Dermis microvascular lymphatic vessel endothelial cell (primary cell): Measurements from ENCODE around the gene CCDC88C. TPM values are rescaled to one million over a fixed set of nuclear protein-coding genes. Genes with fewer than 3 reads are reported as not detected.

Source experiments
- DNase-seq, 2 donors: peaks; one replicate each; pipeline versions ENCODE4 v3.0.0 to v3.0.0-alpha.2; 2010; ENCODE audit warnings: low read depth in 2 of 2
- total RNA-seq: library from RNA; depleted of rRNA; stranded (reverse); fragments of >200 nt; gene quantifications from 2 replicates; pipeline ENCODE4 v1.2.1, GENCODE V29; 2014

Gene CCDC88C
- total RNA-seq, 1 donor from 2014 or later, result 12.8 TPM

DNA sequence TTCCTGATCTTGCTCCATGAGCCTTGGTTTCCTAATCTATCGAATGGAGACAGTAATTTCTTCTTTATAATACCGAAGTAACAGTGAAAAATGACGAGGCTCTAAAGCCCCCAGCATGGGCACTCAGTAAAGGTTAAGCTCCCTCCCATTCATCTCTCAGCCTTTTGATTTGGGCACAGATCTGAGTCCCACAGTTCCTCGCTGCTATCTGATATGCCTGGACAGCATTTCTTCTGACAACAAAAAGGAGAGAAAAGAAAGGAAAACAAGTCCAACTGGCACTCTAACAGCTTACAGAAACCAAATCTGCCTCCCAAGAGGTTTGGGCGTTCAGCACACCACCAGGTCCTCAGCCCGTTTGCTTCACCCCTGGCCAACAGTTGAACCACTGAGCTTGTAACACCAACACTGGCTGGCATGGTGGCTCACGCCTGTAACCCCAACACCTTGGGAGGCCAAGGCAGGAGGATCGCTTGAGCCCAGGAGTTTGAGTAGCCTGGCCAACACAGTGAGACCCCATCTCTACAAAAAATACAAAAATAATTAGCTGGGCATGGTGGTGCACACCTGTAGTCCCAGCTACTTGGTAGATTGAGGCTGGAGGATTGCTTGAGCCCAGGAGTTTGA lies 19.5 kb downstream of the CCDC88C start:
- DNase-seq, result no peak

DNA sequence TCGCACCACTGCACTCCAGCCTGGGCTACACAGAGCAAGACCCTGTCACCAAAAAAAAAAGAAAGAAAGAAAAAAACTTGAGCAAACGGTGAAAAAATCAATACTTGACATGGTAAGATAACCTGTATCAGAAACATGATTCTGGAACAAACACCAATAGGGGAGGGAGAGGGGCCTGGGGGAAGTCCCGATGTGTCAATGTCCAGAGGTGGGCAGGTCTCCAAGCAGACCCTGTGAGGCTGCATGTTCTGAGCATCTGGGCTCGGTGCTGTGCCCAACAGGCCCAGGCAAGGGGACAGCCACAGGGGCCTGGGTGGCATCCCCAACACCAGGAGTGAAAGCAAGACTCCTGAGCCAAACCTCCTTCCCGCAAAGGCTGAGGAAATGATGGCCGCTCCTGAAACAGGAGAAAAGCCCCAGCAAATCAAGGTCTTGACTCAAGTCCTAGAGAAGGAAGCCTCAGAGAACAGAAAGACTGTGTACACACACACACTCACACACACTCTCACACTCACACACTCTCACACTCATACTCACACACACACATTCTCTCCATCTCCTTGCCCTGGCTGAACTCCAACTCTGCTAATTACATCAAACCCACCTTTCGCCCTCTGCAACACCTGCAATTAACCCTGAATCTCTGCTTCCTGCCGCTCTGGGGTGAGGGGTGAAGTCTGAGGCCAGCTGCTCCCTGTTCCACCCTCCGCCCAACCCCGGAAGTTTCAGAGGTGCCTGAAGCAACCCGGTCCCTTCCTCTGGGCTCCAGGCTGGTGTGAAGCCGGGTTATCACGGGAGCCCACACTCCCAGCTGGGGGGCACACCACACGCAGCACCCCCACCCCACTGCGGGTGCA lies 20.4 kb downstream of the CCDC88C start:
- peak in 1 of 2 donors; percentile 12 for DNase-seq

DNA sequence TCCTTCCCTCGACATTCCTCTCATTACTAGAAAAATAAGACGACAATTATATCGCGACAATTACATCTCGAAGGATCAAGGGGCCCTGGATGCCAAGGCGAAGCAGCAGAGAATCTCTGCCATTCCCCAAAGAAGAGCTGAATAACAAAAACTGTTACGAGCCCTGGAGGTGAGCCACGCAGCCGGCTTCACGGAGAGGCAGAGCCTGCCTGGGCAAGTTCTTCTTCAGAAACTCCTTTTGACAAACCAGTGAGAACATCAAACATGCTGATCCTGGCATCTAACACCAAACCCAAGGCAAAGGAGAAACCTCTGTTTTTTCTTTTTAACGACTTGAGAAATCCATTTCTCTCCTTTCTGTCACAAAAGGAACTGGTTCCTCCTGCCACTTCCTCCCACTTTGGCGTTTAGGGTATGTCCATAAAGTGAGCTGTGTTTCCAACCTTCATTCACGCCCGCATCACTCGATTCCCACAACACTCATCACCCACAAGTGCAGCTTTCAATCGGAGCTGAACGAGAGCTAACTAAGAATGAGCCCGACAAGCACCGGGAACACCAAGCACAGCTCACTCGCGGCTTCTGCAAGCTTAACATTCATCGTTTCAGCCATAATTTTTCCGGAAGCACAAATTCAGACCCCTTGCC lies 21.5 kb downstream of the CCDC88C start:
- DNase-seq, result no peak

DNA sequence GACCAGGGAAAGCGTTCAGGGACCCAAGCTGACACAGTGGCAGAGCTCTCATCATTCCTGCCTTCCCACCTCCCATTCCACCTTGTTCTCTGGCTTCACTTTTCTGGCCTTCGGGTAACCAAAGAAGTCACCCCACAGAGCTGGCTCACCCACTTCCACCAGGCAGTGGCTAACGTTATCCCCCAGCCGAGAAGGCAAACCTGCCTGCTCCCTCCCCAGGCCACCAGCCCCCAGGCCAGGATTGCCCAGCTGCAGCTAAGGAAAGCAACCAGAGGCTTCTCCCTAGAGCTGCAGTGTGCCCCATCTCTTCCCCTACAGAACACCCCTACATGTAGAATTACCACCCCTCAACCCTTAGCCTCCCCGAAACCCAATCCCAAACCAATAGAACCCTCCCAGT lies 22.2 kb downstream of the CCDC88C start:
- no peak for DNase-seq

DNA sequence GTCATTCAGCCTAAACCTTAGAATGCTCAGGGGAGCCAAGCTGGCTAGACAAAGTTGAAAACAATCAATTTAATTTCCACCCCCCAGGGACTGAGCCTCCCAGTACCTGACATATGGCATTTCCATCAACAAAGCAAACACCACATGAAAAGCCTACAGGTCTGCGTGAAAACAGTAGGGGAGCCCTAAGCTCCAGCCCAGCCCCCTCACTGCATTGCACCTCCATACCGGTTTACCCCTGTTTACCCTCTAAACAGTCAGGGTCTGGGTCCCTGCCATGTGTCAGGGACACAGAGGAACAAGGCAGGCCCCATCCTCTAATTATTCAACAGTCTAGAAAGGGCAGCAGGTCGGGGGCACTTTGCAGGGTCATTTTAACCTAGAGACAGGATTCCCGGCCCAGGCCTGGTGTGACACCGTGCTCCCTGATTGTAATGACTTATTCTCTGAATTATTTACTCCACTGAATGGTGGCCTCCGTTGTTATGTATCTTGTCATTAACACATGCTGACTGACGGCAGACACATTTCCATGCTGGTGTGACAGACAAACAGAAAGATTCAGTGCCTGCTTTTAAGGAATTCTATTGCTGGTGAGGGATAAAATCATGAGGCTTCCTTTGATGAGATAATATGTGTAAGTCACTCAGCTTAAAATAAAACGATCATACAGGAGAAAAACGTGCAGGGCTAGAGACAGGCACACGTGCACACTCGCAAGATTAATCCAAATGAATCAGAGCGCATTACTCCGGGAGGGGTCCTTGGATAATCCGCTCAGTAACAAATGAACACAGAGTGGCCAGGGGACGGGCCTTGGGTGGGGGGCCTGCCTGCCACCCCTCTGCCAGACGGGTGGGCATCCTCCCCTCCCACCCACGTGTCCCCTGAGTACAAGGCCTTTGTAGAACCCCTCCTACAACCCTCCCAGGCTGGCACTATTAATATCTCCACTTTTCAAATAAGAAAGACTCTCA lies 23.2 kb downstream of the CCDC88C start:
- DNase-seq, result no peak

DNA sequence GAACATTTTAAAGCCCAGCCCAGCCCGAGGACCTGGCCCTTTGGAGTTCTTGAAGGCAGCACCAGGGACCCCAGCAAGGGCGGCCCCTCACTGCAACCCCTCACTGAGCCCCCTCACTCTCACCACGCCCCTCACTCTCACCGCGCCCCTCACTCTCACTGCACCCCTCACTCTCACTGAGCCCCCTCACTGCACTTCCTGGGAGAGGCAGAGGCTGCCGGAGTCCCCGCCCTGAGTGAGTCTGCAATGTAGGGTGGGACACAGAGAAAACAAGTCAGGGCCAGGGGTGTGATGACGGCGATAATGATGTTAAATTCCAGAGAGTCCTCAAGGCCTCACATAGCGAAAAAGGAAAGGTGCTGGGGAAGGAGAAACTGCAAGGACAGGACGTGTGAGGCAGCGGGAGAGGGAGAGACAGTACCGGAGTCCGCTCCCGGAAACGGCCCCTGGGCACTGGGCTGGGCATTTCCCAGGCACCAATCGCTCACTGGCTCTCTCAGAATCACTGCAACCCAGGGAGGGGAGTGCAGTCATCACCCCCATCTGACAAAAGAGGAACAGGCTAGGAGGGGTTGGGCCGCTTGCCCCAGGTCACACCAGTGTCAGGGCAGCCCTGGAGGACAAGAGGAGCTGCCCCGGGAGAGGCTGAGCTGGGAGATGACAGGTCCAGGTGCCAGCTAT lies 24.9 kb downstream of the CCDC88C start:
- DNase-seq, result no peak

DNA sequence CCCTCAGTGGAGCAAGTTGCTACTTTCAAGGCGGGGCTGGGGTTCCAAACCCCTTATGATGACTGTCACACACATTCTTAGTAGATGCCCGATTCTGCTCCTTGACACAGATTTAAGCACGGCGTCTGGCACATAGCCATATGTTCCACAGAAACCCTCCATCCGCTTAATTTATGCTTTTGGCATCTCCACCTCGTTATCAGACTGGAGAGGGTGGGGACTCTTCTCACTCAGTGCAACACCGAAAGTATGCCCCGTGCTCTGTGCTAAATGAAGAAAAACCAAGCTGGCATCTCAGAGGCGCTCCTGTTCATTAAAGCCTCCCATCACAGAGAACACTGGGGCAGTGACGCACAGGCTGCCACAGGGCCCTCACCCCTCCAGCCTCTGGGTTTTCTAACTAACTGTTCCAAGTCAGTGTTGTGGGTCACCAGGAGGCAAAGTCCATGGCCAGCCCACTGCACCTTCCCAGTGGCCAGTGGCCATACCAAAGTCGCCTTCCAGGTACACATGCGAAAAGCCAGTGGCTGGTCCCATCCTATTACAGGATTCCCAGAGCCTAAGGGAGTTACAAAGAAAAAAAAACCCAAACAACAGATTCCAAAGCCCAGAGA lies 27.3 kb downstream of the CCDC88C start:
- no peak for DNase-seq

DNA sequence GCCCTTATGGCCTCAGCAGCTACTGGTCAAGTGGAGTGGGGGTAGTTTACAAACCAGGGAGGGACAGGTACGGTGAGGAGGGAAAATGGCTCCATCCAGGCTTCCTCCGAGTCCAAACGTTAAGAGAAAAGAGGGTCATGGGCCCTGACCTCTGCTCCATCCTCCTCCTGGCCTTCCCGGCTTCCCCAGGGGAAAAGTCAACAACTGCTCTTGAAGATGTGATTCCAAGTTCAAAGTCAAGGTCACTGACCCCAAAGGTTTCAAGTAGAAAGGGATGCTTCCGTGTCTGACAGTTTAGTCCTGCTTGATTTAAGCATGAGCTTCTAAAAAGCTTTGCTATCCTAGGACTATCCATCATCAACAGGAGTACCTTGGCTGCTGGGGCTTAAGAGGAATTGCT lies 28.5 kb downstream of the CCDC88C start:
- DNase-seq, result no peak

DNA sequence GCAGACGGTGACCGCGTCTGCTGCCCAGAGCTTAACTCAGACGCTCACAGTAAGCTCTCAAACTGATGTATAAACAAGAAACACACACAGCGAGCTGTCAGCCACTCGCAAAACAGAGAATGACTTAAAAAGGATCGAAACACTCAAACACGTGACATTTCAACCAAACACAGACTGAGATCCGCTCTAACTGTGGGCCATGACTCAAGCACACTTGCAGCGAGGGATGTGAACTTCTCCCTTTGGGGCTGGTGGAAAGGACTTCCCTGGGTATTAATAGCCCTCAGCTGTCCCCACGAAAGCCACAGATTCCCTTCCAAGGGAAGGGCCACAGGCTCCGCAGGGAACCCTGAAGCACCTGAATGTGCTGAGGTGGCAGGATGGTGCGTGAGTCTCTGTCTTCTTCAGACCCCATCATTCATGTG lies 29.1 kb downstream of the CCDC88C start:
- no peak for DNase-seq

DNA sequence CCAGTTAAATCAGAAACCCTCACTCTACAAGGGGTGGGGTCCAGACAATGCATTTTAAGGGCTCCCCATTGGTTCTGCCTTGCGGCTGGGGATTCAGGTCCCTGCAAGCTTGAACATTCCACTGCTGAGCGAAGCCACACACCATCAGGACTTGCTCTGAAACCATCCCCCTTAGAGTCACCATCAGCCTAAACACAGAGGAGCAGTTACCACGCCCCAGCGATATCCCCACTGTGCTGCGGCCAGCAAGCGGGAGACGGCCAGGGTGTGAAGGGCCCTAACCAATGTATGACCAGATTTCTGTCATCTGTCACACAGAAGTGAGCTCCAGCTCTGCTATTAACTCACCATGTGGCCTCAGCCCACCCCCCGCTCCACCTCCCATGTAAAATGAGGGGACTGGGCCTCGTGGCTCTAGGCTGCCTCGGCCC lies 29.7 kb downstream of the CCDC88C start:
- no peak for DNase-seq

DNA sequence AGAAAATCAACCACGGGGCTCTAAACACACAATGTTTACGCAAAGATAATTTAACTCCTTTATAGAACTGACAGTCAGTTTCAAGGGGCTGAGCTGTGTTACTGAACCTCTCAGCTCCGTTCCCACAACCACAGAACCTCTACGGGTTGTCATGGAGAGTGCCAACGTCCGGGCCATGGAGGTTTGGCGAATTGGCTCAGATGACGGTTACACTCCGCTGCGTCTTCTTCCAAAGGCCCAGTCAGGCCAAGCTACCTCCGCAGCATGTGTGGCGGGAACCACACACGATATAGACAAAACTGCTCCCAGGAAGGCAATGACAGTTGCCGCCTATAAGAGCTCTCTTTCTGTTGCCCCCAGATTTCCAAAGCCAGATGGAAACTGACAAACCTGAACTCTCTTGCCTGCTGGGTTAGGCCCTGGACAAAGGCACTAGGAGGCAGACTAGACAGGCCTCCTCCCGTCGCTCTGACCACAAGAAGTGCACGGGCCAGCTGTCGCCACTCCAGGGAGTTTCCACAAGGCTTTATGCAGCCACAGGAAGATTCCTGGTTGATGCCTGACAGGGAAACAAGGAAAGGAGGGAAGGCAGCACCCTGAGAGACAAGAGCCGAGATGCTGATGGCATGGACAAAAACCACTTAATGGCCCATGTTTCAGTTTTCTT lies 30.3 kb downstream of the CCDC88C start:
- DNase-seq, result no peak

DNA sequence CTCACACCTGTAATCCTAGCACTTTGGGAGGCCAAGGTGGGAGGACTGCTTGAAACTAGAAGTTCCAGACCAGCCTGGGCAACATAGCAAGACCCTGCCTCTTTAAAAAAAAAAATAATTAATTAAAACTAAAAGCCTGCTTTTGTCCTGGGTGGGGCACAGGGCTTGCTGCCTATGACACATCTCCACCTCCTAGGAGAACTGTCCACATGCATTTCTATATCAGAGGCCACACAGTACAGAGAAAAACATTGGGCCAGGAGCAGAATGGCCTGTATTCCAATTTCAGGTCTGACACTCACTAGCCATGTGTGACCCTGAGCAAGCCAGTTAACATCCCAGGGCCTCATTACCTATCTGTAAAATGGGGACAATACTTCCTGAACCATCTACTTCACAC lies 31.9 kb downstream of the CCDC88C start:
- DNase-seq, result no peak

DNA sequence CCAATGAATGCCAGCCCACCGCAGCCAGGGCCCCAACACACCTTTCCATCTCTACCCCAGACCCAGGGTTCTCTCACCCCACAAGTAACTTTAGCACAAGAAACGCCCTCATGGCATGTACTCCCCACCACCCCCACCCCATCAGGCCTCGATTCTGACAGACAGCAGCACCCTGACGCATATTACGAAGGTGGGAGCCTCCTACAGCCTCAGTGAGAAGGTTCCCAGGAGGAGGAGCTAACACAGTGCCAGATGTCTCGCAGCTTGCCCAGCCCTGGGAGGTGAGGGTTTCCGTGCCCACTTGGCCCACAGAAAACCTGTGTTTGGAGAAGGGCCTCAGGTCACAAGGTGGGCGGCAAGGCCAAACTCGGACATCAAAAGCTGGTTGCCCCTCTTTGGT lies 32.4 kb downstream of the CCDC88C start:
- DNase-seq, result no peak

DNA sequence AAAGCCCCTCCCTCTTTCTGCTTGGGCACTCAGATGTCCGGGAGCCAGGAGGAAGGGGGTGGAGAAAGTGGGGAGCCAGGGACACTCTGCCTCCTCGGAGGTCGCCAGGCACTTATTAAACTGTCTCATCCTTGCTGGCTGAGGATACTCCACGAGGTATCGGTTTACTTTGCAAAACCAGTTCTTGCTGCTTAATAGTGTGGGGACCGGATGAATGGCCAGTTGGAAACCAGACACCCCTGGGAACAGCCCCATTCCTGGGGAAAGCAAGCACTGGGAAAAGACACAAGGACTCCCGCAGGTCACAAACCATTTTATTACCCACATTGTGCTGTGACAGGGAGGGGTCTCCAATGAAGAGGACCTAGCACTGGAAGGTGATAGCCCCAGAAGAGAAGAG lies 34.2 kb downstream of the CCDC88C start:
- no peak for DNase-seq

DNA sequence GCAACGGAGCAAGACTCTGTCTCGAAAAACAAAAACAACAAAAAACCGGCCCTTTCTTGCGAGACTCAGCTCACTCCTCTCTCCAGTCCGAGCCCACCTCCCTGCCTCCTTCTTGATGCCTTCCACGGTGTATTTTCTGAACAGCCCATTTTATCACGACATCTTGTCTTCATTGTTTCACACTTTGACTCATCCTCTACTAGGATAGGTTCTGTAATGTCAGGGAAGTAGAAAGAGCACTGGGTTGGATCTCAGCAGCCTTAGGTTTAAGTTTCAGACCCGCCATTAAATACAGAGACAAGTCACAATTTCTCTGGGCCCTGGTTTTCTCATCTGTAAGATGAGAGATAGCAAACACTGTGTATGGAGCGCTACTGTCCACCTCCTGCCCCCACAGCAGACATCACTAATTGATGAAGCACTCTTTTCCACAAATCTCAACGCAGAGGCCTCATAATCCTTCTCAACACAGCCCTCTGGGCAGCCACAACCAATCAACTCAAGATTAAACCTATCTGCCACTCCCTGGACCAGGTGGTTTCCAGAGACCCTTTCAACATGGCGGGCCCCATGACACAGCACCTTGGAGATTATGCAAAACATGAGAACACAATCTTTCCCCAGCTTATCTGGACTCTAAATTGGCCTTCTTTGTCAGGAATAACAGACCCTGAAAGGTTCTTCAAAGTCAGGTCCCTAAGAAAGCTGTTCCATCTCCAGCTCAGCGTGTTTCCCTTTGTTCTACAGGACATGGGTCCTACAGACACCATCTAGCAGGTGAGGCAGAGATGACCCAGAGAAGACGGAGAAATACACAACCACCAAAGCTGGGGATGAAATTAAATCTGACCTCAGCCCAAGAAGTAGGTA lies 35.6 kb downstream of the CCDC88C start:
- DNase-seq, result no peak

DNA sequence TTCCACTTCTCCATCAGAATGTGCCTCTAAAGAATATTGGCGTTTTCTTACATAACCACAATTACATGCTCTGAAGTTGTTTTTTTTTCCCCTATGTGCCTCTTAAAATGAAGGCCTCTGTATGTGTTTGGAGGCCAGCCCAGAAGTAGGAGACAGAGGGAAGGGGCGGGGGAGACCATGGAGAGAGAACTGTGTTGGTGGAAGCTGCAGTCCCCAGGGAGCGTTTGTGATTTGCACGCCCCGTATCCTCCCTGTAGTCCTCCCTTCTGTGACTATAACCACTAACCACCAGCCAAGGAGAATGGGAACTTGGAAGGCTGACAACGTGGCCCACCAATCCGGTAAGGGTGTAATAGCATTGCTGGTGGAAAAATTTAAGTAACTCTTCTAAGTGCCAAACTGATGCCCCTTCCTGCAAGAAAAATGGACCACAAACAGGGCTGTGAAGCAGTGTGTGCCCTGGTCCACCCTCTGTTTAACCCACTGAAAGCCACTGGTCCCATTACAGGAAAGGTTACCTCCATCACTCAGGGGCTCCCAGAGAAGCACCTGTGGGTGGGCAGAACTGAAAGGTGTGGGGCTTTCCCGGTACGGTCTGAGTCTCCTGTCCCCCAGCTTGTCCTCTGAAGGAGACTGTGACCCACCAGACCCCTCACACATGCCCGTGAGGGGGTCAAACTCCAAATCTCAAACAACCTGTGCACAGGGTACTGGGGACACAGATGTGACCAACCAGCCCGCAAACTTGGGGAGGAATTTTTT lies 36.8 kb downstream of the CCDC88C start:
- DNase-seq, result no peak

DNA sequence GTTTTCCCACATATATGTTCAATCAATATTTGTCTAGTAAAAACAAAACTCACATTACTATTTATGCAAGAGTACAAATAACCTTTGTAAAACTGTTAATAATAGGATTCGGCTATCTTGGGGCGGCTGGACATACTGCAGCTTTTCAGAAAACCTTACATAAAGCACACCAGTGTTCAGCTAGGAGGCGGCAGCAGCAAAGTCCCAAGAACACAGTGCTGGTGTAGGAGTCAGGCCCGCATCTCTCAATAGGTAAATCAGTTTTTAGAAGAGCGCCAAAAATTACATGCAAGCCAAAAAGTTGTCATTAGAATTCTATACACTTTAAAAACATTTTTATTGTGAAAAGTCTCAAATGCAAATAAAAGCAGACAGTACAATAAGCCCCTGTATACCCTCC lies 37.5 kb downstream of the CCDC88C start:
- DNase-seq, result no peak

DNA sequence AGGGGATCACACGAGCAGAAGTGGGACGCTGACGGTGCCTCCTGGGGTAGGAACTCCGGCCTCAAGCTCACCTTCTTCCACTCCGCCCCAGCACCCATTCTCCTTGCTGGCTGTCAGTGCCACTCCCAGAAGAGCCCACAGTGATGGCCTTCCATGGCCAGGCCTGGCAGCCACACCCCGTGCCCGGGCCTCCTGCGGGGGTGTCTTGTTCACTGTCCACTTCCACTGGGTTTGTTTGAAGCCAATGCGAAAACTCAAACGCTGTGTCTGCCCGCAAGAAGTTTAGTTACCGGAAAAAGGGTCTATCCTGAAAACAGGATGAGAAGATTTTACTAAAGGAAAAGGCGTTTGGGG lies 38.1 kb downstream of the CCDC88C start:
- DNase-seq, result no peak
